CD14-positive monocyte (primary cell): ENCODE data around the gene HDAC4. TPM values are rescaled to one million over a fixed set of nuclear protein-coding genes. Genes with fewer than 3 reads are reported as not detected.

Experiments used
- DNase-seq, 3 donors: peaks; one replicate each; pipeline ENCODE4 v3.0.0-alpha.2; 2011 to 2022
- H2AFZ ChIP-seq: 2 replicates; pipeline ENCODE4 v1.6.0; 2012; ENCODE audit warnings: mild to moderate bottlenecking, low read depth, low read length, inconsistent platforms; ENCODE audit not compliant: insufficient read depth, poor library complexity, severe bottlenecking
- H3K27ac ChIP-seq, 2 donors: 1 replicate in 1 of 2; 2 replicates in 1 of 2; pipeline ENCODE4 v1.5.1; 2012 to 2013; ENCODE audit warnings: low read length in 2 of 2, control low read depth in 1 of 2, inconsistent platforms in 1 of 2, low read depth in 1 of 2, mild to moderate bottlenecking in 1 of 2
- H3K27me3 ChIP-seq, 2 donors: one replicate each; pipeline versions ENCODE4 v1.6.0 to v1.6.1; 2011 to 2013; ENCODE audit warnings: low read length in 2 of 2; ENCODE audit not compliant: control insufficient read depth in 2 of 2, insufficient read depth in 2 of 2
- H3K36me3 ChIP-seq, 2 donors: replicated peaks in 1 of 2; 1 replicate in 1 of 2; 2 replicates in 1 of 2; pipeline versions ENCODE4 v1.5.1 to v1.6.1; 2012 to 2013; ENCODE audit warnings: low read length in 2 of 2, control low read depth in 1 of 2, inconsistent platforms in 1 of 2, mild to moderate bottlenecking in 1 of 2; ENCODE audit not compliant: insufficient read depth in 2 of 2, control insufficient read depth in 1 of 2
- H3K4me1 ChIP-seq, 2 donors: 1 replicate in 1 of 2; 2 replicates in 1 of 2; pipeline versions ENCODE4 v1.5.1 to v1.6.1; 2012 to 2013; ENCODE audit warnings: low read length in 2 of 2, control low read depth in 1 of 2, inconsistent platforms in 1 of 2, mild to moderate bottlenecking in 1 of 2, moderate library complexity in 1 of 2; ENCODE audit not compliant: insufficient read depth in 2 of 2, control insufficient read depth in 1 of 2
- H3K4me2 ChIP-seq: replicated peaks from 2 replicates; pipeline ENCODE3; 2012; ENCODE audit warnings: low read length, moderate library complexity, mild to moderate bottlenecking; ENCODE audit not compliant: poor library complexity, severe bottlenecking; ENCODE audit errors: extremely low read depth
- H3K4me3 ChIP-seq, 3 experiments: fragments of 200-600 bp in 1 of 3; sonication (generic) in 1 of 3; replicated peaks in 1 of 3; 1 replicate in 2 of 3; 2 replicates in 1 of 3; pipeline ENCODE4 v1.5.1; 2011 to 2013; ENCODE audit warnings: low read length in 3 of 3, mild to moderate bottlenecking in 3 of 3, control low read depth in 2 of 3, low read depth in 2 of 3, inconsistent platforms in 1 of 3, moderate library complexity in 1 of 3
- H3K79me2 ChIP-seq: 2 replicates; pipeline ENCODE4 v1.6.0; 2012; ENCODE audit warnings: mild to moderate bottlenecking, control low read depth, inconsistent platforms, low read length, moderate library complexity; ENCODE audit not compliant: insufficient read depth
- H3K9ac ChIP-seq: 2 replicates; pipeline ENCODE4 v1.6.0; 2017; ENCODE audit warnings: low read length, mild to moderate bottlenecking; ENCODE audit not compliant: insufficient read depth, poor library complexity, severe bottlenecking
- H3K9me3 ChIP-seq, 2 donors: replicated peaks in 1 of 2; 1 replicate in 1 of 2; 2 replicates in 1 of 2; pipeline versions ENCODE4 v1.5.1 to v1.6.1; 2012 to 2013; ENCODE audit warnings: low read length in 2 of 2, control low read depth in 1 of 2; ENCODE audit not compliant: control insufficient read depth in 1 of 2, insufficient read depth in 1 of 2
- H4K20me1 ChIP-seq: 2 replicates; pipeline ENCODE4 v1.6.0; 2012; ENCODE audit warnings: mild to moderate bottlenecking, low read length, control low read depth, moderate library complexity; ENCODE audit not compliant: insufficient read depth
- H3K27ac Mint-ChIP-seq, 7 donors: one replicate each; pipeline ENCODE4 v1.8.0; 2020; ENCODE audit warnings: mild to moderate bottlenecking in 7 of 7, mixed read lengths in 7 of 7, moderate library complexity in 6 of 7, inconsistent platforms in 2 of 7
- H3K27me3 Mint-ChIP-seq, 3 donors: one replicate each; pipeline ENCODE4 v1.8.0; 2021 to 2022; ENCODE audit warnings: low read depth in 3 of 3, mild to moderate bottlenecking in 3 of 3, mixed read lengths in 3 of 3, moderate library complexity in 3 of 3, inconsistent platforms in 1 of 3
- H3K36me3 Mint-ChIP-seq, 2 donors: one replicate each; pipeline ENCODE4 v1.8.0; 2020; ENCODE audit warnings: mixed read lengths in 2 of 2, inconsistent platforms in 1 of 2, mild to moderate bottlenecking in 1 of 2
- H3K4me1 Mint-ChIP-seq: one replicate; pipeline ENCODE4 v1.8.0; 2020; ENCODE audit warnings: mild to moderate bottlenecking, mixed read lengths
- H3K4me3 Mint-ChIP-seq, 2 donors: one replicate each; pipeline ENCODE4 v1.8.0; 2020; ENCODE audit warnings: mild to moderate bottlenecking in 2 of 2, mixed read lengths in 2 of 2, moderate library complexity in 1 of 2
- H3K9me3 Mint-ChIP-seq, 7 donors: one replicate each; pipeline ENCODE4 v1.8.0; 2020 to 2022; ENCODE audit warnings: mixed read lengths in 7 of 7, mild to moderate bottlenecking in 6 of 7, moderate library complexity in 6 of 7, inconsistent platforms in 2 of 7
- CTCF ChIP-seq: fragments of 200-600 bp; IDR thresholded peaks from one replicate; pipeline ENCODE4 v1.8.0; 2022; ENCODE audit warnings: antibody characterized with exemption, mild to moderate bottlenecking
- WGBS: methylation state at CpG from one replicate; pipeline ENCODE4 v1.1.5; 2013; ENCODE audit warnings: missing lambda C conversion rate; ENCODE audit not compliant: insufficient coverage; 5-methylcytosine and 5-hydroxymethylcytosine counted together
- intact Hi-C, 2 donors: fragments of 100-400 bp; cut with micrococcal nuclease; formaldehyde crosslinking; loops; one replicate each; pipeline versions ENCODE4 v1.15.0 to v1.15.1; 2023
- polyA plus RNA-seq, 3 donors: library from polyadenylated mRNA; depleted of rRNA in 1 of 3; unstranded in 2 of 3; stranded (reverse) in 1 of 3; fragments of 300-500 nt in 2 of 3; fragments of >200 nt in 1 of 3; fragmentation: Illumina TruSeq in 2 of 3; gene quantifications; 1 replicate in 2 of 3; 2 replicates in 1 of 3; pipeline ENCODE4 v1.2.3, GENCODE V29; 2012 to 2021

HDAC4 gene
- polyA plus RNA-seq, 3 donors, result 3.3 to 23.0 (median 4.5) TPM

GRCh38 chr2:239442192-239442591, 41.4 kb upstream of the HDAC4 start:
- peaks cover 2 to 12% of the 10 kb centered on the region in 2 donors for H3K27me3 ChIP-seq
- no peak overlapping the region for H3K4me2 ChIP-seq
- Mint-ChIP-seq H3K4me3 (peak overlapping the region in 1 of 2 donors; percentile 87), H3K27ac (no peak overlapping the region), H3K36me3 (peaks cover 2 to 10% of the 10 kb centered on the region in 2 donors), H3K4me1 (peaks cover 75% of the 10 kb centered on the region), H3K9me3 (peaks cover 0 to 10% (median 2%) of the 10 kb centered on the region in 7 donors), H3K27me3 (peaks cover 18 to 28% (median 27%) of the 10 kb centered on the region in 3 donors)
- H4K20me1 ChIP-seq, result no peaks in the 10 kb centered on the region
- intact Hi-C loops, result no loop called here
- no peak for TF ChIP-seq CTCF
- no peaks in the 10 kb centered on the region for H3K36me3 ChIP-seq
- H2AFZ ChIP-seq, result peak overlapping the region; percentile 78
- H3K9me3 ChIP-seq, result peaks cover 0 to 4% of the 10 kb centered on the region in 2 donors
- H3K27ac ChIP-seq, result no peak overlapping the region
- no peak for DNase-seq
- H3K4me1 ChIP-seq, result peaks cover 56 to 66% of the 10 kb centered on the region in 2 donors
- no peaks in the 10 kb centered on the region for H3K79me2 ChIP-seq
- WGBS, result 98% methylated on average over 6 of the region's 7 CpGs
- no peak overlapping the region for H3K4me3 ChIP-seq
- H3K9ac ChIP-seq, result no peak overlapping the region

- no peaks in the 10 kb centered on the region for H3K36me3 ChIP-seq
- Mint-ChIP-seq H3K27ac (peak overlapping the region in 3 of 7 donors; percentile 25 to 67 (median 30)), H3K27me3 (peaks cover 18 to 28% (median 27%) of the 10 kb centered on the region in 3 donors), H3K9me3 (peaks cover 0 to 10% (median 2%) of the 10 kb centered on the region in 7 donors), H3K4me3 (peak overlapping the region; percentile 69 to 87), H3K36me3 (peaks cover 2 to 10% of the 10 kb centered on the region in 2 donors), H3K4me1 (peaks cover 83% of the 10 kb centered on the region)
- H3K4me1 ChIP-seq, result peaks cover 63 to 73% of the 10 kb centered on the region in 2 donors
- no peak for TF ChIP-seq CTCF
- peak overlapping the region; percentile 64 for H3K4me2 ChIP-seq
- peaks cover 0 to 4% of the 10 kb centered on the region in 2 donors for H3K9me3 ChIP-seq
- H2AFZ ChIP-seq, result peak overlapping the region; percentile 78
- no peaks in the 10 kb centered on the region for H3K79me2 ChIP-seq
- H3K9ac ChIP-seq, result peak overlapping the region; percentile 32
- no peak for DNase-seq
- H3K27me3 ChIP-seq, result peaks cover 2 to 12% of the 10 kb centered on the region in 2 donors
- peak overlapping the region in 2 of 3 experiments; percentile 18 to 57 for H3K4me3 ChIP-seq
- H4K20me1 ChIP-seq, result no peaks in the 10 kb centered on the region
- intact Hi-C loops, result no loop called here
- no peak overlapping the region for H3K27ac ChIP-seq
- WGBS, result 6% methylated on average over 13 of the region's 19 CpGs
Measured at GRCh38 chr2:239441261-239442078, 40.6 kb upstream of the HDAC4 start.
